ENCODE results near the gene DNAH8.

The DNAH8 gene

GRCh38 chr6:39059496-39060310, 344.6 kb downstream of the DNAH8 start:
- TF ChIP-seq CTCF (IDR thresholded peaks at IDR 0.05; ENCODE audit: insufficient read depth, low read length, poor library complexity, severe bottlenecking) (no peak), EZH2phosphoT487 (conservative IDR thresholded peaks at IDR 0.05; ENCODE audit: low read length) (no peak)
- H3K9me3 ChIP-seq (ENCODE audit: insufficient read depth, low read length), result no peaks in the 10 kb centered on the region
- no peaks in the 10 kb centered on the region for H3F3A ChIP-seq (ENCODE audit: insufficient read depth)
- H3K27me3 ChIP-seq (ENCODE audit: low read length), result no peaks in the 10 kb centered on the region
- no peaks in the 10 kb centered on the region for H4K20me1 ChIP-seq (ENCODE audit: low read depth, low read length)
- H3K4me3 ChIP-seq (ENCODE audit: insufficient read depth, low read length, poor library complexity, severe bottlenecking), result no peak overlapping the region
- no peak overlapping the region for H3K27ac ChIP-seq (ENCODE audit: low read depth, low read length)
- H3K36me3 ChIP-seq (ENCODE audit: low read length), result no peaks in the 10 kb centered on the region
- no peak overlapping the region for H2AFZ ChIP-seq (ENCODE audit: low read depth, low read length, severe bottlenecking)
- no peaks in the 10 kb centered on the region for H3K9me2 ChIP-seq (replicated peaks; ENCODE audit: insufficient read depth, low read length)
- H3K9ac ChIP-seq (ENCODE audit: low read length), result no peak overlapping the region
- H3K4me2 ChIP-seq (ENCODE audit: low read depth, low read length, poor library complexity, severe bottlenecking), result no peak overlapping the region
- H3K79me2 ChIP-seq (ENCODE audit: insufficient read depth, low read length), result no peaks in the 10 kb centered on the region

- Histone ChIP-seq H2AFZ (ENCODE audit: low read depth, low read length, severe bottlenecking) (no peak overlapping the region), H3K4me2 (ENCODE audit: low read depth, low read length, poor library complexity, severe bottlenecking) (no peak overlapping the region), H3K79me2 (ENCODE audit: insufficient read depth, low read length) (no peaks in the 10 kb centered on the region), H3K9ac (ENCODE audit: low read length) (no peak overlapping the region), H3K36me3 (ENCODE audit: low read length) (no peaks in the 10 kb centered on the region), H3K4me3 (ENCODE audit: insufficient read depth, low read length, poor library complexity, severe bottlenecking) (no peak overlapping the region), H4K20me1 (ENCODE audit: low read depth, low read length) (no peaks in the 10 kb centered on the region), H3K27ac (ENCODE audit: low read depth, low read length) (no peak overlapping the region), H3K9me3 (ENCODE audit: insufficient read depth, low read length) (no peaks in the 10 kb centered on the region), H3K27me3 (ENCODE audit: low read length) (no peaks in the 10 kb centered on the region), H3K9me2 (replicated peaks; ENCODE audit: insufficient read depth, low read length) (no peaks in the 10 kb centered on the region), H3F3A (ENCODE audit: insufficient read depth) (no peaks in the 10 kb centered on the region)
- TF ChIP-seq CTCF (IDR thresholded peaks at IDR 0.05; ENCODE audit: insufficient read depth, low read length, poor library complexity, severe bottlenecking) (no peak), EZH2phosphoT487 (conservative IDR thresholded peaks at IDR 0.05; ENCODE audit: low read length) (no peak)
Measured at GRCh38 chr6:39060467-39061160, 345.5 kb downstream of the DNAH8 start.

GRCh38 chr6:39061182-39061581, 346.1 kb downstream of the DNAH8 start:
- H3K9ac ChIP-seq (ENCODE audit: low read length), result no peak overlapping the region

More at GRCh38 chr6:39061182-39061581, 346.1 kb downstream of the DNAH8 start:
- H3K27me3 ChIP-seq (ENCODE audit: low read length), result no peaks in the 10 kb centered on the region
- no peaks in the 10 kb centered on the region for H3K36me3 ChIP-seq (ENCODE audit: low read length)
- H3K9me2 ChIP-seq (replicated peaks; ENCODE audit: insufficient read depth, low read length), result no peaks in the 10 kb centered on the region
- no peak overlapping the region for H2AFZ ChIP-seq (ENCODE audit: low read depth, low read length, severe bottlenecking)
- no peaks in the 10 kb centered on the region for H3K9me3 ChIP-seq (ENCODE audit: insufficient read depth, low read length)
- H3K27ac ChIP-seq (ENCODE audit: low read depth, low read length), result no peak overlapping the region
- no peak overlapping the region for H3K4me3 ChIP-seq (ENCODE audit: insufficient read depth, low read length, poor library complexity, severe bottlenecking)
- H3F3A ChIP-seq (ENCODE audit: insufficient read depth), result no peaks in the 10 kb centered on the region
- TF ChIP-seq CTCF (IDR thresholded peaks at IDR 0.05; ENCODE audit: insufficient read depth, low read length, poor library complexity, severe bottlenecking) (no peak), EZH2phosphoT487 (conservative IDR thresholded peaks at IDR 0.05; ENCODE audit: low read length) (no peak)
- no peaks in the 10 kb centered on the region for H3K79me2 ChIP-seq (ENCODE audit: insufficient read depth, low read length)
- no peak overlapping the region for H3K4me2 ChIP-seq (ENCODE audit: low read depth, low read length, poor library complexity, severe bottlenecking)
- no peaks in the 10 kb centered on the region for H4K20me1 ChIP-seq (ENCODE audit: low read depth, low read length)

All from SU-DHL-6 (cell line).